HG02759 (cell line): Measurements from ENCODE around the gene NTRK1.

Experiments used
- ATAC-seq: cut with Tn5 transposase; IDR thresholded peaks from one replicate; pipeline ENCODE4 v1.9.1; 2021; ENCODE audit warnings: mild to moderate bottlenecking, moderate library complexity; ENCODE audit not compliant: unreplicated experiment

The NTRK1 gene

GRCh38 chr1:156895455-156895812, 34.8 kb downstream of the NTRK1 start:
- ATAC-seq, result no peak

GRCh38 chr1:156895927-156896326, 35.3 kb downstream of the NTRK1 start:
- ATAC-seq, result no peak

GRCh38 chr1:156896490-156897033, 35.9 kb downstream of the NTRK1 start:
- no peak for ATAC-seq

- ATAC-seq, result no peak
Measured at GRCh38 chr1:156897078-156897825, 36.6 kb downstream of the NTRK1 start.

GRCh38 chr1:156898161-156898566, 37.5 kb downstream of the NTRK1 start:
- no peak for ATAC-seq

- no peak for ATAC-seq
Measured at GRCh38 chr1:156898971-156899664, 38.5 kb downstream of the NTRK1 start.

- ATAC-seq, result no peak
Measured at GRCh38 chr1:156899956-156900718, 39.5 kb downstream of the NTRK1 start.

- no peak for ATAC-seq
Measured at GRCh38 chr1:156900896-156901589, 40.4 kb downstream of the NTRK1 start.

- ATAC-seq, result no peak
Measured at GRCh38 chr1:156901590-156901900, 40.9 kb downstream of the NTRK1 start.

- ATAC-seq, result no peak
Measured at GRCh38 chr1:156901966-156902915, 41.6 kb downstream of the NTRK1 start.

GRCh38 chr1:156903328-156904091, 42.8 kb downstream of the NTRK1 start:
- no peak for ATAC-seq

- no peak for ATAC-seq
Measured at GRCh38 chr1:156904187-156904959, 43.7 kb downstream of the NTRK1 start.

GRCh38 chr1:156905176-156905575, 44.5 kb downstream of the NTRK1 start:
- ATAC-seq, result no peak

GRCh38 chr1:156905651-156906050, 45.0 kb downstream of the NTRK1 start:
- no peak for ATAC-seq

- ATAC-seq, result no peak
Measured at GRCh38 chr1:156906206-156906906, 45.7 kb downstream of the NTRK1 start.

GRCh38 chr1:156908541-156908940, 47.9 kb downstream of the NTRK1 start:
- ATAC-seq, result no peak

- no peak for ATAC-seq
Measured at GRCh38 chr1:156908955-156909354, 48.3 kb downstream of the NTRK1 start.

- ATAC-seq, result no peak
Measured at GRCh38 chr1:156909671-156910070, 49.0 kb downstream of the NTRK1 start.
